ENCODE data around the gene FOXC1. TPM values are rescaled to one million over a fixed set of nuclear protein-coding genes. Genes with fewer than 3 reads are reported as not detected.

FOXC1 gene
- total RNA-seq, 4 donors from 2014 or later, result 0.75 to 0.96 (median 0.79) TPM

GRCh38 chr6:1643830-1644445 is 34.2 kb downstream of the FOXC1 start:
- Histone ChIP-seq H3K27ac (no peak overlapping the region), H3K36me3 (no peaks in the 10 kb centered on the region), H3K4me1 (no peaks in the 10 kb centered on the region), H3K9me3 (no peaks in the 10 kb centered on the region), H3K4me3 (no peak overlapping the region), H3K27me3 (no peaks in the 10 kb centered on the region)
- no peak for DNase-seq
- intact Hi-C loops (cut with DNase I; ENCODE audit: low total_unique reads) (no loop called here), in situ Hi-C loops (cut with MboI; ENCODE audit: low pct_ligation_motif_present in 1 of 4, low pct_unique_long_range_greater_than_20kb in 1 of 4, low sequenced_read_pairs in 3 of 4) (no loop called here)
- 84% methylated on average over 16 of the region's 18 CpGs; no CpG with 5 or more reads in 1 of the 2 donors for WGBS, 2 donors (ENCODE audit: low coverage in 1 of 2)
- TF ChIP-seq POLR2A (IDR thresholded peaks at IDR 0.05) (no peak), CTCF (IDR thresholded peaks at IDR 0.05) (no peak), EP300 (IDR thresholded peaks at IDR 0.05; ENCODE audit: low read depth) (no peak), POLR2AphosphoS5 (IDR thresholded peaks at IDR 0.05) (no peak)

- in situ Hi-C loops (cut with MboI; ENCODE audit: low pct_ligation_motif_present in 1 of 4, low pct_unique_long_range_greater_than_20kb in 1 of 4, low sequenced_read_pairs in 3 of 4) (no loop called here), intact Hi-C loops (cut with DNase I; ENCODE audit: low total_unique reads) (no loop called here)
- no peak for DNase-seq
- Histone ChIP-seq H3K4me1 (no peaks in the 10 kb centered on the region), H3K27ac (no peak overlapping the region), H3K4me3 (no peak overlapping the region), H3K36me3 (no peaks in the 10 kb centered on the region), H3K9me3 (no peaks in the 10 kb centered on the region), H3K27me3 (no peaks in the 10 kb centered on the region)
- 83% methylated on average over 12 of the region's 12 CpGs; no CpG with 5 or more reads in 1 of the 2 donors for WGBS, 2 donors (ENCODE audit: low coverage in 1 of 2)
- no peak for TF ChIP-seq POLR2A (IDR thresholded peaks at IDR 0.05)
- TF ChIP-seq CTCF (IDR thresholded peaks at IDR 0.05), result no peak
- no peak for TF ChIP-seq EP300 (IDR thresholded peaks at IDR 0.05; ENCODE audit: low read depth)
- TF ChIP-seq POLR2AphosphoS5 (IDR thresholded peaks at IDR 0.05), result no peak
Measured at GRCh38 chr6:1644516-1645060, 34.9 kb downstream of the FOXC1 start.

- no peak overlapping the region for H3K27ac ChIP-seq
- H3K36me3 ChIP-seq, result no peaks in the 10 kb centered on the region
- H3K4me1 ChIP-seq, result no peaks in the 10 kb centered on the region
- no peak for DNase-seq
- WGBS, 2 donors (ENCODE audit: low coverage in 1 of 2), result 78 to 91% methylated on average over 6 to 14 of the region's 14 CpGs
- no peak overlapping the region for H3K4me3 ChIP-seq
- intact Hi-C loops (cut with DNase I; ENCODE audit: low total_unique reads) (no loop called here), in situ Hi-C loops (cut with MboI; ENCODE audit: low pct_ligation_motif_present in 1 of 4, low pct_unique_long_range_greater_than_20kb in 1 of 4, low sequenced_read_pairs in 3 of 4) (no loop called here)
- H3K27me3 ChIP-seq, result no peaks in the 10 kb centered on the region
- H3K9me3 ChIP-seq, result no peaks in the 10 kb centered on the region
- TF ChIP-seq POLR2AphosphoS5 (IDR thresholded peaks at IDR 0.05) (no peak), POLR2A (IDR thresholded peaks at IDR 0.05) (no peak), CTCF (IDR thresholded peaks at IDR 0.05) (no peak), EP300 (IDR thresholded peaks at IDR 0.05; ENCODE audit: low read depth) (no peak)
Measured at GRCh38 chr6:1645466-1646185, 35.9 kb downstream of the FOXC1 start.

- Histone ChIP-seq H3K4me1 (no peaks in the 10 kb centered on the region), H3K36me3 (no peaks in the 10 kb centered on the region), H3K9me3 (no peaks in the 10 kb centered on the region), H3K27ac (no peak overlapping the region), H3K4me3 (no peak overlapping the region), H3K27me3 (no peaks in the 10 kb centered on the region)
- DNase-seq, result no peak
- intact Hi-C loops (cut with DNase I; ENCODE audit: low total_unique reads) (no loop called here), in situ Hi-C loops (cut with MboI; ENCODE audit: low pct_ligation_motif_present in 1 of 4, low pct_unique_long_range_greater_than_20kb in 1 of 4, low sequenced_read_pairs in 3 of 4) (no loop called here)
- 67 to 97% methylated on average over 2 to 3 of the region's 3 CpGs for WGBS, 2 donors (ENCODE audit: low coverage in 1 of 2)
- TF ChIP-seq CTCF (IDR thresholded peaks at IDR 0.05) (no peak), POLR2A (IDR thresholded peaks at IDR 0.05) (no peak), POLR2AphosphoS5 (IDR thresholded peaks at IDR 0.05) (no peak), EP300 (IDR thresholded peaks at IDR 0.05; ENCODE audit: low read depth) (no peak)
Measured at GRCh38 chr6:1651362-1651761, 41.6 kb downstream of the FOXC1 start.

Data from transverse colon (tissue), 4 donors.